HL-60 (cell line): ENCODE measurements around the gene IL4I1.

Experiments
- DNase-seq, 2 experiments: peaks; one replicate each; pipeline ENCODE4 v3.0.0-alpha.2; 2010 to 2020; ENCODE audit warnings: low read depth in 1 of 2, low spot score in 1 of 2
- H3K27ac ChIP-seq: fragments of 250-450 bp; sonication (Bioruptor Pico); replicated peaks from 2 replicates; pipeline ENCODE4 v1.5.1; 2020; ENCODE audit warnings: mild to moderate bottlenecking, moderate library complexity
- H3K27me3 ChIP-seq: fragments of 250-450 bp; sonication (Bioruptor Pico); 2 replicates; pipeline ENCODE4 v1.5.1; 2021; ENCODE audit warnings: mild to moderate bottlenecking, moderate library complexity; ENCODE audit not compliant: insufficient read depth, poor library complexity, severe bottlenecking
- H3K4me3 ChIP-seq: replicated peaks from 2 replicates; pipeline ENCODE4 v1.5.1; 2011; ENCODE audit warnings: mild to moderate bottlenecking, control low read depth, low read length; ENCODE audit not compliant: insufficient read depth
- CTCF ChIP-seq: IDR thresholded peaks from one replicate; pipeline ENCODE4 v1.5.1; 2011; ENCODE audit warnings: low read length, control low read depth, inconsistent platforms; ENCODE audit not compliant: insufficient read depth
- GABPA ChIP-seq: IDR thresholded peaks from 2 replicates; pipeline ENCODE4 v1.6.1; 2012; ENCODE audit warnings: low read depth
- POLR2AphosphoS5 ChIP-seq: IDR thresholded peaks from 2 replicates; pipeline ENCODE4 v1.6.1; 2012; ENCODE audit warnings: low read depth
- REST ChIP-seq: IDR thresholded peaks from 2 replicates; pipeline ENCODE4 v1.6.1; 2012; ENCODE audit warnings: low read depth; ENCODE audit not compliant: insufficient replicate concordance
- SPI1 ChIP-seq: IDR thresholded peaks from 2 replicates; pipeline ENCODE4 v1.6.1; 2012; ENCODE audit warnings: low read depth, mild to moderate bottlenecking, borderline replicate concordance

The IL4I1 gene

GRCh38 chr19:49866933-49867782, 29.5 kb downstream of the IL4I1 start, which contains the start of gene PNKP:
Gene PNKP (minus strand): TSS chr19:49867576. CDS start chr19:49867204, 372 bp downstream.
- Histone ChIP-seq H3K27me3 (no peaks in the 10 kb centered on the region), H3K27ac (peak within 1 kb of the TSS; percentile 85), H3K4me3 (peak within 1 kb of the TSS; percentile 82)
- TF ChIP-seq CTCF: no peak
- no peak for TF ChIP-seq REST
- TF ChIP-seq POLR2AphosphoS5: peak; percentile 73; the same call in 1 of the 2 replicates
- TF ChIP-seq GABPA: peak; percentile 91
- TF ChIP-seq SPI1: no peak
- peak; percentile 82 to 90 for DNase-seq

- peak in 1 of 2 experiments; percentile 84 for DNase-seq
- H3K27ac ChIP-seq: peak overlapping the region; percentile 21
- H3K4me3 ChIP-seq: peak overlapping the region; percentile 28
Observed at GRCh38 chr19:49864890-49865289, 31.8 kb downstream of the IL4I1 start.

More at GRCh38 chr19:49864890-49865289, 31.8 kb downstream of the IL4I1 start:
- H3K27me3 ChIP-seq: no peaks in the 10 kb centered on the region
- TF ChIP-seq GABPA (no peak), SPI1 (peak; percentile 74; the same call in 1 of the 2 replicates), CTCF (no peak), REST (no peak), POLR2AphosphoS5 (no peak; the same call in 1 of the 2 replicates)
